Measurements from ENCODE around the gene CTTNBP2NL. TPM values are rescaled to one million over a fixed set of nuclear protein-coding genes. Genes with fewer than 3 reads are reported as not detected.

Gene CTTNBP2NL
- total RNA-seq, 1 experiment from 2014 or later = 32.2 TPM

DNA sequence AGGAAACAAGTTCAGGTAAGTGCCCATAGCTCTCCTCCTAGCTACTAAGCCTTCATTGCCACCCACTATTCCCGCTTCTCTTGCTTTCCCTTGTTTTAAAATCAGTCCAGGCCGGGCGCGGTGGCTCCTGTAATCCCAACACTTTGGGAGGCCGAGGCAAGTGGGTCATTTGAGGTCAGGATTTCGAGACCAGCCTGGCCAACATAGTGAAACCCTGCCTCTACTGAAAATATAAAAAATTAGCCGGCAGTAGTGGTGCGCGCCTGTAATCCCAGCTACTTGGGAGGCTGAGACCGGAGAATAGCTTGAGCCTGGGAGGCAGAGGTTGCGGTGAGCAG is 4.4 kb upstream of the CTTNBP2NL start:
- Histone ChIP-seq H3K9me3 (ENCODE audit: insufficient read depth, low read depth) (no peaks in the 10 kb centered on the region), H3K79me2 (ENCODE audit: low read depth) (peaks cover 10% of the 10 kb centered on the region), H3K27me3 (ENCODE audit: insufficient read depth, low read depth) (no peaks in the 10 kb centered on the region), H3K4me3 (no peak overlapping the region), H3K36me3 (ENCODE audit: low read depth) (no peaks in the 10 kb centered on the region), H3K4me2 (peak overlapping the region; percentile 70; the same call in 1 of the 2 replicates), H3K4me1 (replicated peaks; ENCODE audit: insufficient read depth) (peaks cover 28% of the 10 kb centered on the region), H4K20me1 (ENCODE audit: insufficient read depth) (no peaks in the 10 kb centered on the region), H3K27ac (no peak overlapping the region), H3F3A (ENCODE audit: insufficient read depth, low read depth) (peaks cover 19% of the 10 kb centered on the region), H3K9me2 (ENCODE audit: insufficient read depth) (no peaks in the 10 kb centered on the region), H2AFZ (peak overlapping the region; percentile 50; the same call in 1 of the 2 replicates)
- BruUV-seq (replicated peaks) = no TSS peak
- ChIA-PET POLR2A (ENCODE audit: unreplicated experiment) (no interaction called here), CTCF (interaction anchor here (0.6 to 2.3 kb wide), 2 partner anchors 75 to 484 kb away, joined by 9 to 13 read pairs; no protein-coding TSS in a partner anchor)
- DNase-seq = no peak
- no peak for TF ChIP-seq EZH2 (IDR thresholded peaks at IDR 0.05; ENCODE audit: low read depth)
- TF ChIP-seq, protein P1, sequence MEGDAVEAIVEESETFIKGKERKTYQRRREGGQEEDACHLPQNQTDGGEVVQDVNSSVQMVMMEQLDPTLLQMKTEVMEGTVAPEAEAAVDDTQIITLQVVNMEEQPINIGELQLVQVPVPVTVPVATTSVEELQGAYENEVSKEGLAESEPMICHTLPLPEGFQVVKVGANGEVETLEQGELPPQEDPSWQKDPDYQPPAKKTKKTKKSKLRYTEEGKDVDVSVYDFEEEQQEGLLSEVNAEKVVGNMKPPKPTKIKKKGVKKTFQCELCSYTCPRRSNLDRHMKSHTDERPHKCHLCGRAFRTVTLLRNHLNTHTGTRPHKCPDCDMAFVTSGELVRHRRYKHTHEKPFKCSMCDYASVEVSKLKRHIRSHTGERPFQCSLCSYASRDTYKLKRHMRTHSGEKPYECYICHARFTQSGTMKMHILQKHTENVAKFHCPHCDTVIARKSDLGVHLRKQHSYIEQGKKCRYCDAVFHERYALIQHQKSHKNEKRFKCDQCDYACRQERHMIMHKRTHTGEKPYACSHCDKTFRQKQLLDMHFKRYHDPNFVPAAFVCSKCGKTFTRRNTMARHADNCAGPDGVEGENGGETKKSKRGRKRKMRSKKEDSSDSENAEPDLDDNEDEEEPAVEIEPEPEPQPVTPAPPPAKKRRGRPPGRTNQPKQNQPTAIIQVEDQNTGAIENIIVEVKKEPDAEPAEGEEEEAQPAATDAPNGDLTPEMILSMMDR (conservative IDR thresholded peaks at IDR 0.05) = no peak
- intact Hi-C loops (cut with micrococcal nuclease; ENCODE audit: unreplicated experiment) = loop anchor here (1.0 to 5.0 kb wide), 6 partner anchors 223 to 1286 kb away; partner anchors contain the start of genes LRIG2, PPM1J and RHOC

DNA sequence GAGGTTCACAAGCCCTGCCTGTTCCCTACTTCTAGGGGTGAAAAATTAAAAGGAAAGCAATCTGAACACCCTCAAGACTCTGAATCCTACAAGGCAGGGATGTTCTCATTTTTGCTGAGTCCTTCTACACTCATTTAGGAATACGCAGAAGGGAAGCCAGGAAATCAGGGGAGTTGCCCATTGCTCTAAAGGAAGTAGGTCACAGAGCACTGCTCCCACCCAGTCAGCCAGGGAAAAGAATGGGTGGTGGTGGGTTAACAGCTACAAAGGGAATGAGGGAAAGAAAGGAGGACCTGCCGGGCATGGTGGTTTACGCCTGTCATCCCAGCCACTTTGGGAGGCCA is 2.4 kb upstream of the CTTNBP2NL start:
- H4K20me1 ChIP-seq (ENCODE audit: insufficient read depth) = no peaks in the 10 kb centered on the region
- peak overlapping the region; percentile 94 for H3K27ac ChIP-seq
- no peaks in the 10 kb centered on the region for H3K9me3 ChIP-seq (ENCODE audit: insufficient read depth, low read depth)
- H3K9me2 ChIP-seq (ENCODE audit: insufficient read depth) = no peaks in the 10 kb centered on the region
- ChIA-PET CTCF (interaction anchor here (1.0 to 1.1 kb wide), 2 partner anchors 311 to 679 kb away, joined by 3 to 11 read pairs; no protein-coding TSS in a partner anchor), POLR2A (ENCODE audit: unreplicated experiment) (interaction anchor here (0.6 to 0.9 kb wide), 5 partner anchors 73 to 1065 kb away, joined by 3 to 6 read pairs (median 4); partner anchors contain the start of gene SLC16A1)
- H2AFZ ChIP-seq = peak overlapping the region; percentile 68
- intact Hi-C loops (cut with micrococcal nuclease; ENCODE audit: unreplicated experiment) = loop anchor here (5.0 kb wide), 1 partner anchor 1284 kb away; no protein-coding TSS in a partner anchor
- H3F3A ChIP-seq (ENCODE audit: insufficient read depth, low read depth) = peaks cover 19% of the 10 kb centered on the region
- H3K4me2 ChIP-seq = peak overlapping the region; percentile 85
- no peaks in the 10 kb centered on the region for H3K36me3 ChIP-seq (ENCODE audit: low read depth)
- peak overlapping the region; percentile 45; the same call in 1 of the 2 replicates for H3K4me3 ChIP-seq
- no peaks in the 10 kb centered on the region for H3K27me3 ChIP-seq (ENCODE audit: insufficient read depth, low read depth)
- H3K79me2 ChIP-seq (ENCODE audit: low read depth) = peaks cover 30% of the 10 kb centered on the region
- TF ChIP-seq EZH2 (IDR thresholded peaks at IDR 0.05; ENCODE audit: low read depth) = no peak
- TF ChIP-seq, protein P1 (conservative IDR thresholded peaks at IDR 0.05) = no peak
- peaks cover 45% of the 10 kb centered on the region for H3K4me1 ChIP-seq (replicated peaks; ENCODE audit: insufficient read depth)
- BruUV-seq (replicated peaks) = TSS peak; percentile 12
- DNase-seq = peak in 1 of 2 experiments; percentile 2

DNA sequence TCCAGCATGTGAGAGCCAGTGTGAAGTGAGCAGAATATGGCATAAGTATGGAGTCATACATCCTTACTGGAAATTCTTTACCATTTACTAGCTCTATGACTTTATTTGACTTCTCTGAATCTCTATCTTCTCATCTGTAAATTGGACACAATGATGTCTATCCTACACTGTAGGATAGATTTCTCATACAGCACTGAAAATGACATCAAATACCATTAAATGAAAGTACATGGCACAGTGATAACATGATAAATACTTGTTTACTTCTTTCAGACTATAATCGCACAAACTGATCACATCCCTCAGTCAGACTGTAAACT is 1.3 kb upstream of the CTTNBP2NL start:
- H3K27ac ChIP-seq = peak overlapping the region; percentile 94
- H3K4me2 ChIP-seq = peak overlapping the region; percentile 85
- ChIA-PET POLR2A (ENCODE audit: unreplicated experiment) (interaction anchor here (0.6 to 0.7 kb wide), 5 partner anchors 128 to 1535 kb away, joined by 3 to 17 read pairs (median 7); no protein-coding TSS in a partner anchor), CTCF (interaction anchor here (0.6 to 1.1 kb wide), 7 partner anchors 15 to 678 kb away, joined by 3 to 11 read pairs (median 4); no protein-coding TSS in a partner anchor)
- intact Hi-C loops (cut with micrococcal nuclease; ENCODE audit: unreplicated experiment) = loop anchor here (1.0 to 5.0 kb wide), 3 partner anchors 72 to 1283 kb away; partner anchors contain the start of genes CAPZA1 and ST7L
- BruUV-seq (replicated peaks) = no TSS peak
- H3K9me3 ChIP-seq (ENCODE audit: insufficient read depth, low read depth) = no peaks in the 10 kb centered on the region
- peaks cover 41% of the 10 kb centered on the region for H3K79me2 ChIP-seq (ENCODE audit: low read depth)
- H3K9me2 ChIP-seq (ENCODE audit: insufficient read depth) = no peaks in the 10 kb centered on the region
- H3K36me3 ChIP-seq (ENCODE audit: low read depth) = no peaks in the 10 kb centered on the region
- peaks cover 4% of the 10 kb centered on the region; the same call in 1 of the 2 replicates for H4K20me1 ChIP-seq (ENCODE audit: insufficient read depth)
- peak overlapping the region; percentile 45 for H3K4me3 ChIP-seq
- H2AFZ ChIP-seq = peak overlapping the region; percentile 71
- H3K27me3 ChIP-seq (ENCODE audit: insufficient read depth, low read depth) = no peaks in the 10 kb centered on the region
- H3F3A ChIP-seq (ENCODE audit: insufficient read depth, low read depth) = peaks cover 19% of the 10 kb centered on the region
- TF ChIP-seq, protein P1 (conservative IDR thresholded peaks at IDR 0.05) = no peak
- DNase-seq = no peak
- H3K4me1 ChIP-seq (replicated peaks; ENCODE audit: insufficient read depth) = peaks cover 45% of the 10 kb centered on the region

All from PC-9 (cell line).